Measurements from ENCODE around the gene TRAF4. TPM values are rescaled to one million over a fixed set of nuclear protein-coding genes. Genes with fewer than 3 reads are reported as not detected.

Gene TRAF4
- total RNA-seq = 51.2 TPM

DNA sequence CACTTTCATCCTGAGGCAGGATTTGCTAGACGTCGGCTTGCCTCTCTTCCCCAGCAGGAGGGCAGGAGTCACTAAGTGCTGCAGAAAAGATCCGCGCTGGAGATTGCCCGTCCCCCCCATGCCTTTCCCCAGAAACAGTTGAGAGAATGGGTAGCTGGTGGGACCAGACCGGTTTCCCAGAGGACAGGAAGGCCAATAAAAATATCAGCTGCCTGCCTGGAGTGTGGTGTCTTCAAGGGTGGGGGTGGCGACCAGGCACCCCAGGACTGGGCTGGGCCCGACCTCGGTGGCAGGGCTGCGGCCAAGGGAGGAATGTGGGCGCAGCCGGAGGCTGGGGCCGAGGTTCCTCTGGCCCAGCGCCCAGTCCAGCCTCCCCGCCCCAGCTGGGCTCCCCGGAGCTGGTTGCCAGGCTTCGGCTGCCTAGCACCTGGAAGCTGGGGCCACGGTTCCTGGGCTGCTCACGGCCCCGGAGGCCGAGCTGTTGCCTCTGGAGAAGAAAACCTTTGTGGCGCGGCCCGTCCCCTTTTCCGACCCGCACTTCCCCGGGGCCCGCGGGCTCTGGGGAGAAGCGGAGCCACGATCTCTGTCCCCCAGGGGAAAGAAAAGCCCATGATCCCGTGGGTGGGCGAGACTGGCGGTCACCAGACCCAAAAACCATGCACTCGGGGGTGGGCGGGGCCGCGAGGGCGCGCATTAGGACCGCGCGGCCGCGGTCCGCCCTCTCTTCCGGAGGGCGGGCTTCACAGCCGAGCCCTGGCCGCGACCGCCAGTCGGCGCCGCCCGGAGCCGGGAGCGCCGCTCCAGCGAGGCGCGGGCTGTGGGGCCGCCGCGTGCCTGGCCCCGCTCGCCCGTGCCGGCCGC is at the start of gene TRAF4:
Gene TRAF4, plus strand, starts transcription at position 769 of the 861 bp plus-strand sequence. CDS start 102 bp downstream, outside the sequence.
- no peaks in the 10 kb centered on the region for H3K9me3 ChIP-seq (ENCODE audit: low read depth, low read length)
- peak within 1 kb of the TSS; percentile 52 for H3K4me3 ChIP-seq (ENCODE audit: low read length)
- H3K27me3 ChIP-seq (ENCODE audit: insufficient read depth, low read length) = peaks cover 9% of the 10 kb centered on the region
- H3K4me1 ChIP-seq (ENCODE audit: insufficient read depth, low read length) = peaks cover 71% of the 10 kb centered on the region

- Histone ChIP-seq H3K4me1 (ENCODE audit: insufficient read depth, low read length) (no peaks in the 10 kb centered on the region), H3K27me3 (ENCODE audit: insufficient read depth, low read length) (no peaks in the 10 kb centered on the region), H3K4me3 (ENCODE audit: low read length) (no peak overlapping the region), H3K9me3 (ENCODE audit: low read depth, low read length) (no peaks in the 10 kb centered on the region)
Observed at GRCh38 chr17:28698253-28698941, 45.4 kb upstream of the TRAF4 start.

- H3K4me3 ChIP-seq (ENCODE audit: low read length) = no peak overlapping the region
- H3K4me1 ChIP-seq (ENCODE audit: insufficient read depth, low read length) = no peaks in the 10 kb centered on the region
- H3K27me3 ChIP-seq (ENCODE audit: insufficient read depth, low read length) = no peaks in the 10 kb centered on the region
- H3K9me3 ChIP-seq (ENCODE audit: low read depth, low read length) = no peaks in the 10 kb centered on the region
Observed at GRCh38 chr17:28700278-28700677, 43.5 kb upstream of the TRAF4 start.

DNA sequence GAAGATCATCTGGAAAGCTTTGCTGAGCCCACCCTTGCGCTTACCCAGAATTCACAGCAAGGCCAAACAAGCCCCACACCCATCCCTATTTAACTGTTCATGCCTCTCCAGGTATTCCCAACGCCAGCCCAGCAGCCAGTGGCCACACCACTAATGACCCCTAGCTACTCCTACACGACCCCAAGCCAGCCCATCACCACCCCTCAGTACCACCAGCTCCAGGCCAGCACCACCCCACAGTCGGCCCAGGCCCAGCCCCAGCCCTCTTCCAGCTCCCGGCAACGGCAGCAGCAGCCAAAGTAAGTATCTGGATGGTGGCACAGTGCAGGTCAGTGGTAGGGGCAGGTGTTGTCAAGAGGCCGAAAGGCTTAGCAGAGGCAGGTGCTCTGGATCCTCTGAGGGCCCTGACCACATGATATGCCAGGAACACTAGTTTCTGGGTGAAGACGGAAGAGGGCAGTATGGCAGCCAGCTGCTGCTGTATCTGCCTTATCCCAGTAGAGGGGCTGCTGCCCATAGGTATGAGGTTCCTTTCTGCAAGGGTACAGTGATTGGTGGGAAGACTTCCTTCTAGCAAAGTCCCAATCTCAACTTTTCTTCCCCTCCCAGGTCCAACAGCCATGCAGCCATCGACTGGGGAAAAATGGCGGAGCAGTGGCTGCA is 42.9 kb upstream of the TRAF4 start:
- no peaks in the 10 kb centered on the region for H3K9me3 ChIP-seq (ENCODE audit: low read depth, low read length)
- H3K27me3 ChIP-seq (ENCODE audit: insufficient read depth, low read length) = no peaks in the 10 kb centered on the region
- no peaks in the 10 kb centered on the region for H3K4me1 ChIP-seq (ENCODE audit: insufficient read depth, low read length)
- no peak overlapping the region for H3K4me3 ChIP-seq (ENCODE audit: low read length)

DNA sequence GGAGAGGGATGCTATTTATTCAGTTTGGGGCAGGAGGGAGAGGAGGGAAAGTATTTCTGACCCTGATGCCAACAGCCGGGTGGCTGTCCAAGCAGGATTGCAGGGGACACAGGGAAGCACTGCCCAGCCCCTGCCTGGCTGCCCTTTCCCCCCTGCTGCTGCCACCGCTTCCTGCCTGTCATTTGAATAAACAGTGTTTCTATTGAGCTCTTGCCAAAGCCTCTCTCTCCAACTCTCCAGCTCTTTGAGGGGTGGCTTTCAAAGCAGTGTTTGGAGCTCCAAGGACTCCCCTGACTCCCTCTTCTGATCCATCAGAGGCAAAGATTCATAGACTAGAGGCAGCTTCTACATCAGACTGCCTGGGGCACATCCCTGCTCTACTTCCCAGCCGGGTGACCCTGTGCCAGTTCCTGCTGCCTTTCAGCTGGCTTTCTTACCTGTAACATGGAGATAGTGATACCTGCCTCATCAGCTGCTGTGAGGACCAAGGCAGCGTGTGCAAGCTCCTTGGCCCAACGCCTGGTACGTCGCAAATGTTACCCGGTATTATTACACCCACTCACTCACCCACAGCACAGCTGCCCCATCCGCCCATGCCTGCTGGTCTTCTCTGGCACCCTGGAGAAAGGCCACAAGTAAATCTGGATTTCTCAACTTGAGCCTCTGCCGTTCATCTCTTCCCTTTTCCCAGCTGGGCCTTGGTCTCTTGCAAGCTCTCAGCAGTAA is 41.6 kb upstream of the TRAF4 start:
- Histone ChIP-seq H3K4me1 (ENCODE audit: insufficient read depth, low read length) (no peaks in the 10 kb centered on the region), H3K4me3 (ENCODE audit: low read length) (no peak overlapping the region), H3K27me3 (ENCODE audit: insufficient read depth, low read length) (no peaks in the 10 kb centered on the region), H3K9me3 (ENCODE audit: low read depth, low read length) (no peaks in the 10 kb centered on the region)

- Histone ChIP-seq H3K4me3 (ENCODE audit: low read length) (no peak overlapping the region), H3K27me3 (ENCODE audit: insufficient read depth, low read length) (no peaks in the 10 kb centered on the region), H3K4me1 (ENCODE audit: insufficient read depth, low read length) (no peaks in the 10 kb centered on the region), H3K9me3 (ENCODE audit: low read depth, low read length) (no peaks in the 10 kb centered on the region)
Observed at GRCh38 chr17:28702752-28703150, 41.1 kb upstream of the TRAF4 start.

GRCh38 chr17:28703552-28704218 is 40.1 kb upstream of the TRAF4 start:
- H3K4me3 ChIP-seq (ENCODE audit: low read length) = no peak overlapping the region
- no peaks in the 10 kb centered on the region for H3K4me1 ChIP-seq (ENCODE audit: insufficient read depth, low read length)
- H3K9me3 ChIP-seq (ENCODE audit: low read depth, low read length) = no peaks in the 10 kb centered on the region
- H3K27me3 ChIP-seq (ENCODE audit: insufficient read depth, low read length) = no peaks in the 10 kb centered on the region

GRCh38 chr17:28704219-28704858 is 39.5 kb upstream of the TRAF4 start:
- H3K4me3 ChIP-seq (ENCODE audit: low read length) = no peak overlapping the region
- H3K4me1 ChIP-seq (ENCODE audit: insufficient read depth, low read length) = no peaks in the 10 kb centered on the region
- no peaks in the 10 kb centered on the region for H3K27me3 ChIP-seq (ENCODE audit: insufficient read depth, low read length)
- H3K9me3 ChIP-seq (ENCODE audit: low read depth, low read length) = no peaks in the 10 kb centered on the region

DNA sequence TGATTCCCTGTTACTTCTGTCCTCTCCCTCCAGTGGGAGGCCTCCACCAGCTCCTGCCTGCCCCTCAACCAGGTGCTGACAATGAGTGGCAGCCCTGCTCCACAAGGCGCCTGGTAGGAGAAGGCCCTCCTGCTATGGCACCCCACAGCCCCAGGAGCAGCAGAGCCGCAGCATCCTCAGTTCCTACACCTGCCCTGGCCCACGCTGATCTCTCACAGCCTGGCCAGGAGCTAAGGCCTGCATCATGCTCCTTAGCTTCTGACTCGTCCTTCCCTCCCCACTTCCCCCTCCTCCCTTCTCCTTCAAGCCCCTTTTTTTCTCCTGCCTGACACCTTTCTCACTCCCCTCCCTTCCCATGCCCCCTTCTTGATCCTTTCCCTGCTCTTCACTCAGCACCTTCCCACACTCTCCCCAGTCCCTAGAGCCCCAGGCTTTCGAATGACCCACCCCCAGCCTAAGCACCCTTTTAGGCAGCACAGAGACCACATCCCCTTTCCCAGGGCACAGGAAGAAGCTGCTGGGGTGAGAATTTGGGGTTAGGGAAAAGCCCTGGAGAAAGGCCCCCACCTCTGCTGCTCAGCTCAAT is 38.6 kb upstream of the TRAF4 start:
- no peaks in the 10 kb centered on the region for H3K9me3 ChIP-seq (ENCODE audit: low read depth, low read length)
- H3K27me3 ChIP-seq (ENCODE audit: insufficient read depth, low read length) = no peaks in the 10 kb centered on the region
- H3K4me1 ChIP-seq (ENCODE audit: insufficient read depth, low read length) = no peaks in the 10 kb centered on the region
- H3K4me3 ChIP-seq (ENCODE audit: low read length) = no peak overlapping the region

- Histone ChIP-seq H3K4me3 (ENCODE audit: low read length) (no peak overlapping the region), H3K4me1 (ENCODE audit: insufficient read depth, low read length) (peaks cover 5% of the 10 kb centered on the region), H3K9me3 (ENCODE audit: low read depth, low read length) (no peaks in the 10 kb centered on the region), H3K27me3 (ENCODE audit: insufficient read depth, low read length) (no peaks in the 10 kb centered on the region)
Observed at GRCh38 chr17:28705728-28706334, 38.0 kb upstream of the TRAF4 start.

GRCh38 chr17:28706471-28707338 is 37.1 kb upstream of the TRAF4 start:
- Histone ChIP-seq H3K9me3 (ENCODE audit: low read depth, low read length) (no peaks in the 10 kb centered on the region), H3K4me1 (ENCODE audit: insufficient read depth, low read length) (peaks cover 9% of the 10 kb centered on the region), H3K27me3 (ENCODE audit: insufficient read depth, low read length) (no peaks in the 10 kb centered on the region), H3K4me3 (ENCODE audit: low read length) (no peak overlapping the region)

DNA sequence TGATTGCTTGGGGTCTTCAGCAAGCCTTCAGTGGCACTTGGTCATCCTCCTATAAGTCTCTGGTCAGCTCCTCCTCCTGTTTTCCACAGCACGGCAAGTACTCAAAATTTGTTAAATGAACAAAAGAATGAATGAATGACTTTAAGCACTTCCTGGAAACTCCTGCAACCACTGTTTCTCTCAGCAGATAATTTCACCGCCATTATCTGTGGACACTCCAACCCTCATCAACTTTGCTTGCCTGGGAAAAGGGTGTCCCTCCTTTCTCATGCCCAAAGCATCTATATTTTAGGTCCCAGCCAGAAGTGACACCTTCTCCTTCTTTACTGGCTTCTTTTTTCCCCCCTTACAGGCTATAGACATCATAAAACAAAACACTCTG is 36.5 kb upstream of the TRAF4 start:
- H3K4me3 ChIP-seq (ENCODE audit: low read length) = no peak overlapping the region
- no peaks in the 10 kb centered on the region for H3K27me3 ChIP-seq (ENCODE audit: insufficient read depth, low read length)
- peaks cover 16% of the 10 kb centered on the region for H3K4me1 ChIP-seq (ENCODE audit: insufficient read depth, low read length)
- no peaks in the 10 kb centered on the region for H3K9me3 ChIP-seq (ENCODE audit: low read depth, low read length)
